ENCODE results near the gene HTR6.
"Not testable (repeated sequence)": the region's sequence is repeated elsewhere in the genome, so short reads cannot be mapped to it uniquely, and the experiment has no call there.

HTR6 gene

GRCh38 chr1:19636749-19637148, 27.9 kb upstream of the HTR6 start:
- DNase-seq = peak in 1 of 10 donors; percentile 29
- intact Hi-C loops (cut with DNase I) = not testable (repeated sequence)

DNA sequence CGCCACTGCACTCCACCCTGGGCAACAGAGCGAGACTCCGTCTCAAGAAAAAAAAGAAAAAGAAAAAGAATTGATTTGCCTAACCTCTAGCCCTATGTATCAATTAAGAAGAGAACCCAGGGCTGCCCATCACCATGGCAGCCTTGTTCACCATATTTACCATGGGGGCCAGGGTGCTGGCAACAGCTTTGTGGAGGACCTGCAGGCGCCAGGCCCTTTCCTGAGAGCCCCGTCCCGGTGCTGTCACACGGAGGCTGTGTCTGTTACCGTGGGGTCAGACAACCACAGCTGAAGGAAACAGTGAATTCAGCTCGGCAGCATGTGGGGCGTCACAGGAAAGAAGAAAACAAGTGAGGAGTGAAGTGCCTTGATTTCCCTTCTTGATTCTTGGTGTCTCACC, 27.1 kb upstream of the HTR6 start:
- peak in 1 of 10 donors; percentile 53 for DNase-seq

DNA sequence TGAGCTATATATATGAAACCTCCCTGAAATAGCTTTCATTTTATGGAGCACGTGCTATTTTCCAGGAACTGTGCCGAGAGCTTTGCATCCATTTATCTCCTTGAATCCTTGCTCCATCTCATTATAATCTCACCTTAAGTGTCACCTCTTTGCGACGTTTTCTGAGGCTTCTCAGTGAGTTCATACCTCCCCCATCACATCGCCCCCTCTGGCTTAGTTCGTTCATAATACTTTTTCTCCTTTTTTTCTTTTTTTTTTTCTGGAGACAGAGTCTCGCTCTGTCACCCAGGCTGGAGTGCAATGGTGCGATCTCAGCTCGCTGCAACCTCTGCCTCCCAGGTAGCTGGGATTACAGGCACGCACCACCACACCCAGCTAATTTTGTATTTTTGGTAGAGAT, 25.4 kb upstream of the HTR6 start:
- peak in 1 of 10 donors; percentile 27 for DNase-seq
- intact Hi-C loops (cut with DNase I) = not testable (repeated sequence)

More for the DNA sequence above, 27.1 kb upstream of the HTR6 start:
- intact Hi-C loops (cut with DNase I) = no loop called here

GRCh38 chr1:19639999-19640362, 24.7 kb upstream of the HTR6 start:
- peak in 1 of 10 donors; percentile 2 for DNase-seq
- intact Hi-C loops (cut with DNase I) = loop anchor here (10.0 kb wide), 1 partner anchor 45 kb away; a partner anchor contains a TSS

DNA sequence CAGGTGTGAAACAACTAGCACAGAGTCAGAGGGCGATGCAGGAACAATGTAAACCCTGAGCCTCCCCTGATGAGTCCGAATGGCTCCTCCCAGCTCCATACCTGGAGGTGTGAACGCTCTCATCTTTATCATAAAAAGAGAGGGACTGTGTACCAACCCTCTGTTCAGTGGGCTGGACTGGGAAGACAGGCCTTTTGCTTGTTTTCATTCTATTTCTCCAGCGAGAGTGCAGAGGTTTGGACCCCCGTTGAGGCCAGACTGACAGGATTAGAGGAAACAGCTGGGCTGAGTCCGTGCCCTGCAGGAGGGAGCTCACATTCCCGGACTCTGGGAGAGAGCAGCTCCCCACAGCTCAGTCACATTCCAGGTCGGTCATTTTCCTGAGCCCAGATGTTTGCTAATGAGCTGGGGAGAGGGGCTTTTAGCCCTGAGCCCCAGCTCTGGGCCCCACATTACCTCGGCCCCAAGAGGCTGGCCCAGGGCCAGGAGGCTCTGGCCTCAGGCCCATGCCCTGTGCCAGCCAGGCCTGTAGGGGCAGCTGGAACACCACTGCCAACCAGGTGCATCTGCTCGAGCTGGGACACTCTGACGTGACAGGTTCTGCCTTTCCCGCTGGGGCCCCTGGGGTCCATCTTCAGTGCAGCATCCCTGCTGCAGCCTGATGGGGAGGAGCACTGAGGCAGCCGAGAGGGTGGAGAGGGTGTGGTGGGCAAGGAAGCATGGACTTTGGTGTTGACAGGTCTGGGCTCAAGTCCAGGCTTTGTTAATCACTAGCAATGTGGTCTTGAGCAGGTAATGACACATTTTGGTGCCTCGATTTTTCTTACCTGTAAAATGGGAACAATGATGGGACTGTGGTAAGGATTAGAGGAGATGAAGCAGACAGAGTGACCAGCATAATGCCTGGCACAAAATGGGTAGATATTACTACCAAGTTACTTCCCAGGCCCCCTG, 24.0 kb upstream of the HTR6 start:
- intact Hi-C loops (cut with DNase I) = loop anchor here (10.0 kb wide), 1 partner anchor 46 kb away; a partner anchor contains a TSS
- DNase-seq = peak in 1 of 10 donors; percentile 75

GRCh38 chr1:19643121-19643520, 21.6 kb upstream of the HTR6 start:
- peak in 1 of 10 donors; percentile 84 for DNase-seq
- intact Hi-C loops (cut with DNase I) = loop anchor here (10.0 kb wide), 1 partner anchor 48 kb away; a partner anchor contains a TSS

GRCh38 chr1:19643602-19644394, 20.9 kb upstream of the HTR6 start, which contains the start of gene NBL1:
Gene NBL1, plus strand, starts transcription at chr1:19644311. Its CDS starts 10,720 bp downstream, at chr1:19655031.
- intact Hi-C loops (cut with DNase I) = loop anchor here (10.0 kb wide), 1 partner anchor 49 kb away; a partner anchor contains a TSS
- peak in 9 of 10 donors; percentile 44 to 93 (median 58) for DNase-seq

DNA sequence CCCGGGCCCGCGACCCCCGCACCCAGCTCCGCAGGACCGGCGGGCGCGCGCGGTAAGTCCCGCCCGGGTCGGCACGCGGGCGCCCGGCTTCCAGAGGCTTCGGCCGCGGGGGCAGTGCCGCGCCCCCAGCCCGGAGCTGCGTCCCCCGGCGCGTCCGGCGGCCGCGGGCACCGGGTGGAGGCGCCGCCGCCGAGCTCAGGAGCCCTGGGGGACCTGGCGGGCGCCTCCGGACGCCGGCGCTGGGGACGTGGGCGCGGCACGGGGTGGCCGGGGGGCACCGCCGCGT, 20.3 kb upstream of the HTR6 start:
- intact Hi-C loops (cut with DNase I) = loop anchor here (10.0 kb wide), 1 partner anchor 50 kb away; a partner anchor contains a TSS
- peak in 1 of 10 donors; percentile 76 for DNase-seq

DNA sequence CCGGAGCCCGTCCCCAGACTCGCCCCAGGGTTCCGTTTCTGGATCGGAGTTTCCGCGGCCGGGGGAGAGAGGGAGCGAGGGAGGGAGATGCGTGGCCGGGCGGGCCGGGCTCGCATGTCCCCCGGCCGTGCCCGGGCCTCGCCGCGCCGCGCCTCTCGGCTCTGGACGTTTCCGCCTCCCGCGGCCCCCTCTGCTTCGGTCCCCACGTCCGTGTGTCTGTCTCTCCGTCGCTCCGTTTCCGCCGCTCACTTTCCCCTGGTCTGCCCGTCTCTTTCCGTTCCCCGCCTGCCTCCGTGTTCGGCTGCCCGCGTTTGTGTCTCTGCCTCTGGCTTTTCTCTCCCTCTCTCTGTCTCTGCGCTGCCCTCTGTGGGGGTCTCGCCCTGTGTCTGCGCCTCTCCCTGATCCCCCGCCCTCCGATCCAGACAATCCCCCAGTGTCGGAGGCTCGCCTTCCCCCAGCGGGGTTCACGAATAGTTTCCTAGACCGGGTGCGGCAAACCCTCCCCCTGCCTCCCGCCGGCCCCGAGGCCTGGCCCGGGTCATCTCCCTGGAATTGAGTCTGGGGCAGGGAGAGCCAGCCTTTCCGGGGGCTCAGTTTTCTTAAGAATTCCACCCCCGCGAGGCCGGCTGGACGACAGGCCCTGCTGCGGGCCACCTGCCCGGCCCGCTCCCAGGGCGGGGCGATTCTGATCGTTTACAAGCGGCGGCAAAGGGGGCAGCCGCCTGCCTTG, 19.8 kb upstream of the HTR6 start:
- intact Hi-C loops (cut with DNase I) = loop anchor here (10.0 kb wide), 1 partner anchor 50 kb away; a partner anchor contains a TSS
- peak in 1 of 10 donors; percentile 80 for DNase-seq

- DNase-seq = peak in 1 of 10 donors; percentile 83
- intact Hi-C loops (cut with DNase I) = loop anchor here (10.0 kb wide), 1 partner anchor 51 kb away; a partner anchor contains a TSS
Measured at GRCh38 chr1:19645411-19646251, 19.0 kb upstream of the HTR6 start.

- DNase-seq = peak in 1 of 10 donors; percentile 80
- intact Hi-C loops (cut with DNase I) = loop anchor here (10.0 kb wide), 1 partner anchor 52 kb away; a partner anchor contains a TSS
Measured at GRCh38 chr1:19646377-19647319, 18.0 kb upstream of the HTR6 start.

DNA sequence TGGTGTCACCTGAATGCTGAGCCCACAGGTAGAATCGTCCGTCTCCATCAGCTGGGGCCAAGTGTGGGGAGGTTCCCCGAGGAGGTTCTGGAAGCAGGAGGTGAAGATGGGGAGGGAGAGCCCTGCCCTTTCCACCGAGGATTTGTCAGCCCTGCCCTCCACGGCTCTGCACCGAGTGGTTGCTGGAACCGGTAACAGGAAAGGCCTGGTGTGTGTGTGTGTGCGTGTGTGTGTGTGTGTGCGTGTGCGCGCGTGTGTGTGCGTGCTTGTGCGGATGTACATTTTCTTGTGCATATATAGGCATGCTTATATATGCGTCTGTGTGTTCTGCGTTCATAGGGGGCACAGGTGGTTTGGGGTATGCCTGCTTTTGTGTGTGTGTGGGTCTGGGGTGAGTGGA, 17.0 kb upstream of the HTR6 start:
- intact Hi-C loops (cut with DNase I) = loop anchor here (10.0 kb wide), 1 partner anchor 53 kb away; a partner anchor contains a TSS
- peak in 1 of 10 donors; percentile 61 for DNase-seq

- intact Hi-C loops (cut with DNase I) = loop anchor here (10.0 kb wide), 1 partner anchor 53 kb away; a partner anchor contains a TSS
- DNase-seq = peak in 1 of 10 donors; percentile 67
Measured at GRCh38 chr1:19648239-19648638, 16.4 kb upstream of the HTR6 start.

DNA sequence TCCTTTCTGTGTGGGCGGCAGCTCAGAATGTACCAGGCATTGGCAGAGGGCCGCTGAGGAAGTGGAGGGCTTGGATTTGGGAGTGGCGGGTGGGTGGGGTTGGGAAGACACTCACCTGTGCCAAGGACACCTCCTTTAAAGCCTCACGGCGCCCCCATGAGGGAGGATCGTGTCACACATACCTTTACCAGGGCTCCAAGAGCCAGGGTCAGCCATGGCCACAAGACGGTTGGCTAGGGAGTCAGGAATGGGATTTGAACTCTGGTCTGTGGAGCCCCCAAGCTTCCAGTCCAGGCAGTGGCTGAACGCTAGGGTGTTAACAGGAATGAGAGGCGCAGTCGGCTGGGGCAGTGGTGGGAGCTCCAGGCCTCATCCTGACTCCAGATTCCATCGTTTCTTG, 16.0 kb upstream of the HTR6 start:
- peak in 1 of 10 donors; percentile 58 for DNase-seq
- intact Hi-C loops (cut with DNase I) = loop anchor here (10.0 kb wide), 1 partner anchor 54 kb away; a partner anchor contains a TSS

GRCh38 chr1:19650416-19651140, 14.1 kb upstream of the HTR6 start:
- intact Hi-C loops (cut with DNase I) = loop anchor here (2.0 to 5.0 kb wide), 2 partner anchors 163 to 306 kb away; partner anchors contain the start of gene CAPZB

DNA sequence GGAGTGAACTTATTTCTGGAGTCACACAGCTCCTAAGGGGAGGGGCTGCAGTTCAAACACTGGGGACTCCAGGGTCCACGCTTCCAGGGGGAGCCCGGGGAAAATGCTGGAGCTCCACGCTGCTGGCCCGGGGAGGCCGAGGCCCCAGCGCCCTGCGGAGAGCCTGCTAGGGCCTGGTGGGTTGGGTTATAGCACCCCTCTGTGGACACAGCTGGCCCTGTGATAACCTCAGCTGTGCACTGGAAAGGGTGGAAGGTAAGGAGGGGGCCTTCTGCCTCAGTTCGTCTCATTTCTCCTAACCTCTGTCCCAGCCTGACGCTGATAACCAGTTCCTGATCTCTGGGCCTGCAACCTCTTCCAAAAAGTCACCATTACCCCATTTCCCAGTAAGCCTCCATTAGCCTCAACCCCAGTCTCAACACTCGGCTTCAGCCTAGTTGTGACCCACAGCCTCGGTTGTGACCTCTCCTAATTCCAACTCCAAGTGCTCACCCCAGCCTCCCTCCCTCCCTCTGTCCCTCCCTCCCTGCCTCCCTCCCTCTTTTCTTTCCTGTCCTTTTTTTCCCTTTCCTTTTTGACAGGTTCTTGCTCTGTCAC, 13.4 kb upstream of the HTR6 start:
- peak in 7 of 10 donors; percentile 6 to 93 (median 60) for DNase-seq
- intact Hi-C loops (cut with DNase I) = loop anchor here (2.0 to 5.0 kb wide), 2 partner anchors 164 to 306 kb away; partner anchors contain the start of gene CAPZB

More at GRCh38 chr1:19650416-19651140, 14.1 kb upstream of the HTR6 start:
- DNase-seq = peak in 7 of 10 donors; percentile 47 to 92 (median 64)

Data from posterior cingulate gyrus (tissue), 11 donors.